Measurements from ENCODE around the gene PANK4.

PANK4 gene

GRCh38 chr1:2486558-2486957, 39.8 kb downstream of the PANK4 start:
- H3K27ac ChIP-seq (ENCODE audit: low read length), result no peak overlapping the region
- H3K27me3 ChIP-seq (replicated peaks; ENCODE audit: insufficient read depth, low read length), result peaks cover 60% of the 10 kb centered on the region
- no peaks in the 10 kb centered on the region for H3K9me2 ChIP-seq (replicated peaks; ENCODE audit: insufficient read depth, low read length)
- no peaks in the 10 kb centered on the region for H3K36me3 ChIP-seq (replicated peaks; ENCODE audit: insufficient read depth, low read length)
- H4K20me1 ChIP-seq (ENCODE audit: insufficient read depth, low read length), result no peaks in the 10 kb centered on the region
- no peak for DNase-seq
- no peak overlapping the region for H3K4me3 ChIP-seq (ENCODE audit: low read length)
- H3K4me2 ChIP-seq (ENCODE audit: low read depth, low read length), result no peak overlapping the region
- peaks cover 4% of the 10 kb centered on the region; the same call in 1 of the 2 replicates for H3K4me1 ChIP-seq (ENCODE audit: low read length)
- TF ChIP-seq CTCF (IDR thresholded peaks at IDR 0.05; ENCODE audit: low read length), result no peak
- TF ChIP-seq EZH2 (optimal IDR thresholded peaks at IDR 0.05; ENCODE audit: low read depth, low read length), result no peak
- no peak for TF ChIP-seq EZH2phosphoT487 (IDR thresholded peaks at IDR 0.05; ENCODE audit: low read length)
- H2AFZ ChIP-seq (ENCODE audit: low read length), result no peak overlapping the region
- no peaks in the 10 kb centered on the region for H3K9me3 ChIP-seq (replicated peaks; ENCODE audit: insufficient read depth, low read length)
- H3K9ac ChIP-seq (ENCODE audit: low read length), result no peak overlapping the region
- H3F3A ChIP-seq (ENCODE audit: insufficient read depth, low read length), result no peaks in the 10 kb centered on the region
- no peaks in the 10 kb centered on the region for H3K79me2 ChIP-seq (ENCODE audit: low read length)

GRCh38 chr1:2486041-2486440, 40.4 kb downstream of the PANK4 start:
- TF ChIP-seq EZH2 (optimal IDR thresholded peaks at IDR 0.05; ENCODE audit: low read depth, low read length), result no peak
- TF ChIP-seq EZH2phosphoT487 (IDR thresholded peaks at IDR 0.05; ENCODE audit: low read length), result no peak
- no peaks in the 10 kb centered on the region for H3K9me3 ChIP-seq (replicated peaks; ENCODE audit: insufficient read depth, low read length)

GRCh38 chr1:2483970-2484369, 42.4 kb downstream of the PANK4 start:
- no peak overlapping the region for H3K9ac ChIP-seq (ENCODE audit: low read length)
- no peaks in the 10 kb centered on the region for H4K20me1 ChIP-seq (ENCODE audit: insufficient read depth, low read length)
- H3K4me3 ChIP-seq (ENCODE audit: low read length), result no peak overlapping the region
- TF ChIP-seq EZH2 (optimal IDR thresholded peaks at IDR 0.05; ENCODE audit: low read depth, low read length) (no peak), EZH2phosphoT487 (IDR thresholded peaks at IDR 0.05; ENCODE audit: low read length) (no peak), CTCF (IDR thresholded peaks at IDR 0.05; ENCODE audit: low read length) (no peak)
- no peaks in the 10 kb centered on the region for H3K9me3 ChIP-seq (replicated peaks; ENCODE audit: insufficient read depth, low read length)
- no peak overlapping the region for H3K4me2 ChIP-seq (ENCODE audit: low read depth, low read length)
- H3K27ac ChIP-seq (ENCODE audit: low read length), result no peak overlapping the region
- 0 out of 2 replicates have a peak, but pooled peaks cover 7% of the 10 kb centered on the region for H3F3A ChIP-seq (ENCODE audit: insufficient read depth, low read length)
- H2AFZ ChIP-seq (ENCODE audit: low read length), result no peak overlapping the region
- H3K36me3 ChIP-seq (replicated peaks; ENCODE audit: insufficient read depth, low read length), result no peaks in the 10 kb centered on the region
- H3K27me3 ChIP-seq (replicated peaks; ENCODE audit: insufficient read depth, low read length), result peaks cover 40% of the 10 kb centered on the region
- no peaks in the 10 kb centered on the region for H3K79me2 ChIP-seq (ENCODE audit: low read length)
- DNase-seq, result no peak
- H3K9me2 ChIP-seq (replicated peaks; ENCODE audit: insufficient read depth, low read length), result no peaks in the 10 kb centered on the region
- H3K4me1 ChIP-seq (ENCODE audit: low read length), result peaks cover 19% of the 10 kb centered on the region

More at GRCh38 chr1:2486041-2486440, 40.4 kb downstream of the PANK4 start:
- Histone ChIP-seq H4K20me1 (ENCODE audit: insufficient read depth, low read length) (no peaks in the 10 kb centered on the region), H3K9me2 (replicated peaks; ENCODE audit: insufficient read depth, low read length) (no peaks in the 10 kb centered on the region), H3K9ac (ENCODE audit: low read length) (no peak overlapping the region), H3K79me2 (ENCODE audit: low read length) (no peaks in the 10 kb centered on the region), H3K27ac (ENCODE audit: low read length) (no peak overlapping the region), H3K4me1 (ENCODE audit: low read length) (peaks cover 3% of the 10 kb centered on the region; the same call in 1 of the 2 replicates), H3K27me3 (replicated peaks; ENCODE audit: insufficient read depth, low read length) (peaks cover 55% of the 10 kb centered on the region), H3K4me2 (ENCODE audit: low read depth, low read length) (no peak overlapping the region), H2AFZ (ENCODE audit: low read length) (no peak overlapping the region), H3F3A (ENCODE audit: insufficient read depth, low read length) (no peaks in the 10 kb centered on the region), H3K4me3 (ENCODE audit: low read length) (no peak overlapping the region), H3K36me3 (replicated peaks; ENCODE audit: insufficient read depth, low read length) (no peaks in the 10 kb centered on the region)
- no peak for DNase-seq

GRCh38 chr1:2483026-2483425, 43.4 kb downstream of the PANK4 start:
- DNase-seq, result no peak
- Histone ChIP-seq H3K79me2 (ENCODE audit: low read length) (no peaks in the 10 kb centered on the region), H3K4me2 (ENCODE audit: low read depth, low read length) (no peak overlapping the region), H3K27ac (ENCODE audit: low read length) (no peak overlapping the region), H4K20me1 (ENCODE audit: insufficient read depth, low read length) (no peaks in the 10 kb centered on the region), H3K9me2 (replicated peaks; ENCODE audit: insufficient read depth, low read length) (no peaks in the 10 kb centered on the region), H2AFZ (ENCODE audit: low read length) (no peak overlapping the region), H3K9ac (ENCODE audit: low read length) (no peak overlapping the region), H3F3A (ENCODE audit: insufficient read depth, low read length) (0 out of 2 replicates have a peak, but pooled peaks cover 7% of the 10 kb centered on the region), H3K4me3 (ENCODE audit: low read length) (no peak overlapping the region), H3K36me3 (replicated peaks; ENCODE audit: insufficient read depth, low read length) (no peaks in the 10 kb centered on the region), H3K9me3 (replicated peaks; ENCODE audit: insufficient read depth, low read length) (no peaks in the 10 kb centered on the region), H3K4me1 (ENCODE audit: low read length) (peaks cover 19% of the 10 kb centered on the region), H3K27me3 (replicated peaks; ENCODE audit: insufficient read depth, low read length) (peaks cover 40% of the 10 kb centered on the region)
- no peak for TF ChIP-seq EZH2phosphoT487 (IDR thresholded peaks at IDR 0.05; ENCODE audit: low read length)
- no peak for TF ChIP-seq EZH2 (optimal IDR thresholded peaks at IDR 0.05; ENCODE audit: low read depth, low read length)
- TF ChIP-seq CTCF (IDR thresholded peaks at IDR 0.05; ENCODE audit: low read length), result no peak

Measured in MM.1S (cell line).